Mesendoderm (in vitro differentiated cells): Measurements from ENCODE around the gene RMDN3.

ENCODE experiments used
- DNase-seq: peaks from one replicate; pipeline ENCODE4 v3.0.0; 2013
- H2AK5ac ChIP-seq: 2 replicates; pipeline ENCODE4 v1.6.1; 2013; ENCODE audit warnings: low read length, inconsistent platforms
- H2BK120ac ChIP-seq: 2 replicates; pipeline ENCODE4 v1.6.1; 2013; ENCODE audit warnings: low read depth, mild to moderate bottlenecking, low read length, moderate library complexity, mixed read lengths
- H2BK15ac ChIP-seq: replicated peaks from 2 replicates; pipeline ENCODE4 v1.6.1; 2013; ENCODE audit warnings: low read depth, mild to moderate bottlenecking, moderate library complexity
- H2BK5ac ChIP-seq: 2 replicates; pipeline ENCODE4 v1.6.1; 2013; ENCODE audit warnings: low read length, inconsistent platforms
- H3K18ac ChIP-seq: 2 replicates; pipeline ENCODE4 v1.6.1; 2013; ENCODE audit warnings: mild to moderate bottlenecking, low read length, mixed read lengths
- H3K23ac ChIP-seq: one replicate; pipeline ENCODE4 v1.6.1; 2013; ENCODE audit warnings: low read length
- H3K27ac ChIP-seq: 2 replicates; pipeline ENCODE4 v1.5.1; 2013; ENCODE audit warnings: low read depth, mild to moderate bottlenecking, inconsistent platforms, low read length, moderate library complexity
- H3K27me3 ChIP-seq: 2 replicates; pipeline ENCODE4 v1.6.1; 2013; ENCODE audit warnings: low read length, control low read depth, mild to moderate bottlenecking, inconsistent platforms; ENCODE audit not compliant: insufficient read depth, poor library complexity
- H3K36me3 ChIP-seq: 2 replicates; pipeline ENCODE4 v1.6.1; 2013; ENCODE audit warnings: low read length, inconsistent platforms; ENCODE audit not compliant: control insufficient read depth, insufficient read depth
- H3K4ac ChIP-seq: one replicate; pipeline ENCODE4 v1.6.1; 2013; ENCODE audit warnings: low read depth, mild to moderate bottlenecking, low read length, moderate library complexity
- H3K4me1 ChIP-seq: 2 replicates; pipeline ENCODE4 v1.6.1; 2013; ENCODE audit warnings: low read depth, low read length, inconsistent platforms; ENCODE audit not compliant: control insufficient read depth
- H3K4me2 ChIP-seq: 2 replicates; pipeline ENCODE4 v1.6.1; 2013; ENCODE audit warnings: low read length
- H3K4me3 ChIP-seq: 2 replicates; pipeline ENCODE4 v1.5.1; 2013; ENCODE audit warnings: mild to moderate bottlenecking, low read length
- H3K56ac ChIP-seq: one replicate; pipeline ENCODE4 v1.6.1; 2013; ENCODE audit warnings: low read length
- H3K79me1 ChIP-seq: 2 replicates; pipeline ENCODE4 v1.6.1; 2013; ENCODE audit warnings: low read length, inconsistent platforms
- H3K79me2 ChIP-seq: 2 replicates; pipeline ENCODE4 v1.6.1; 2013; ENCODE audit warnings: mild to moderate bottlenecking, low read length; ENCODE audit not compliant: control insufficient read depth, insufficient read depth
- H3K9ac ChIP-seq: 2 replicates; pipeline ENCODE4 v1.6.1; 2013; ENCODE audit warnings: low read length, inconsistent platforms
- H4K5ac ChIP-seq: one replicate; pipeline ENCODE4 v1.6.1; 2013; ENCODE audit warnings: low read length
- H4K8ac ChIP-seq: one replicate; pipeline ENCODE4 v1.6.1; 2013; ENCODE audit warnings: low read depth, mild to moderate bottlenecking, control low read depth, low read length, moderate library complexity
- WGBS: extraction: QIAGEN DNeasy Blood & Tissue Kit; methylation state at CpG from one replicate; pipeline ENCODE4 v1.1.7; 2013; ENCODE audit warnings: low lambda C conversion rate, missing lambda C conversion rate; ENCODE audit not compliant: insufficient coverage; ENCODE audit errors: extremely low coverage; 5-methylcytosine and 5-hydroxymethylcytosine counted together

RMDN3 gene

GRCh38 chr15:40796041-40796440, 41.0 kb upstream of the RMDN3 start:
- no peak overlapping the region for H3K56ac ChIP-seq
- no peak overlapping the region for H2BK120ac ChIP-seq
- no peak overlapping the region for H2BK15ac ChIP-seq
- WGBS = no CpG with 5 or more reads among the region's 2 CpGs
- H4K8ac ChIP-seq = no peak overlapping the region
- H3K4ac ChIP-seq = no peak overlapping the region
- H2AK5ac ChIP-seq = no peak overlapping the region
- DNase-seq = no peak
- H3K36me3 ChIP-seq = no peaks in the 10 kb centered on the region
- H2BK5ac ChIP-seq = no peak overlapping the region
- no peak overlapping the region for H3K18ac ChIP-seq
- no peak overlapping the region for H3K4me2 ChIP-seq
- H3K27ac ChIP-seq = no peak overlapping the region
- H3K79me1 ChIP-seq = peaks cover 5% of the 10 kb centered on the region
- H3K4me1 ChIP-seq = peaks cover 4% of the 10 kb centered on the region
- H3K27me3 ChIP-seq = no peaks in the 10 kb centered on the region
- no peak overlapping the region for H3K23ac ChIP-seq
- H3K9ac ChIP-seq = no peak overlapping the region
- H4K5ac ChIP-seq = no peak overlapping the region
- H3K4me3 ChIP-seq = no peak overlapping the region
- peaks cover 2% of the 10 kb centered on the region for H3K79me2 ChIP-seq

- Histone ChIP-seq H3K9ac (no peak overlapping the region), H3K79me1 (peaks cover 7% of the 10 kb centered on the region), H3K79me2 (peaks cover 2% of the 10 kb centered on the region), H3K23ac (no peak overlapping the region), H3K56ac (peak overlapping the region; percentile 19), H4K5ac (no peak overlapping the region), H2BK5ac (no peak overlapping the region), H4K8ac (no peak overlapping the region), H3K4ac (no peak overlapping the region), H3K18ac (no peak overlapping the region), H3K27ac (no peak overlapping the region), H3K36me3 (no peaks in the 10 kb centered on the region), H2AK5ac (no peak overlapping the region), H2BK120ac (no peak overlapping the region), H3K27me3 (no peaks in the 10 kb centered on the region), H3K4me3 (no peak overlapping the region), H3K4me1 (peaks cover 5% of the 10 kb centered on the region), H3K4me2 (no peak overlapping the region), H2BK15ac (no peak overlapping the region)
- no CpG with 5 or more reads among the region's 9 CpGs for WGBS
- DNase-seq = no peak
These were observed 38.3 kb upstream of the RMDN3 start for GRCh38 chr15:40793216-40793989.

GRCh38 chr15:40792394-40792793, 37.3 kb upstream of the RMDN3 start:
- no peak overlapping the region for H4K5ac ChIP-seq

GRCh38 chr15:40790718-40791117, 35.7 kb upstream of the RMDN3 start:
- Histone ChIP-seq H2AK5ac (no peak overlapping the region), H4K8ac (no peak overlapping the region), H3K18ac (no peak overlapping the region), H3K4ac (no peak overlapping the region), H3K36me3 (no peaks in the 10 kb centered on the region), H2BK15ac (no peak overlapping the region), H3K79me1 (peaks cover 8% of the 10 kb centered on the region), H2BK120ac (no peak overlapping the region), H3K79me2 (peaks cover 2% of the 10 kb centered on the region), H3K23ac (no peak overlapping the region), H3K27me3 (no peaks in the 10 kb centered on the region), H3K4me1 (peaks cover 18% of the 10 kb centered on the region), H3K4me3 (no peak overlapping the region), H3K56ac (no peak overlapping the region), H3K27ac (no peak overlapping the region), H4K5ac (no peak overlapping the region), H3K4me2 (no peak overlapping the region), H3K9ac (no peak overlapping the region), H2BK5ac (no peak overlapping the region)
- no CpG with 5 or more reads among the region's 3 CpGs for WGBS
- no peak for DNase-seq

More at GRCh38 chr15:40792394-40792793, 37.3 kb upstream of the RMDN3 start:
- H2BK5ac ChIP-seq = no peak overlapping the region
- H3K9ac ChIP-seq = no peak overlapping the region
- no CpG with 5 or more reads among the region's 3 CpGs for WGBS
- H3K56ac ChIP-seq = no peak overlapping the region
- peaks cover 7% of the 10 kb centered on the region for H3K79me1 ChIP-seq
- H3K4me1 ChIP-seq = peaks cover 9% of the 10 kb centered on the region
- DNase-seq = no peak
- no peak overlapping the region for H3K18ac ChIP-seq
- no peak overlapping the region for H3K27ac ChIP-seq
- H3K36me3 ChIP-seq = no peaks in the 10 kb centered on the region
- H3K4ac ChIP-seq = no peak overlapping the region
- no peak overlapping the region for H2BK120ac ChIP-seq
- H2AK5ac ChIP-seq = no peak overlapping the region
- no peak overlapping the region for H3K4me3 ChIP-seq
- H4K8ac ChIP-seq = no peak overlapping the region
- no peak overlapping the region for H3K4me2 ChIP-seq
- no peak overlapping the region for H2BK15ac ChIP-seq
- H3K27me3 ChIP-seq = no peaks in the 10 kb centered on the region
- H3K23ac ChIP-seq = no peak overlapping the region
- H3K79me2 ChIP-seq = peaks cover 2% of the 10 kb centered on the region

- Histone ChIP-seq H3K79me2 (peaks cover 2% of the 10 kb centered on the region), H3K9ac (no peak overlapping the region), H2AK5ac (no peak overlapping the region), H4K8ac (no peak overlapping the region), H3K27ac (no peak overlapping the region), H3K18ac (no peak overlapping the region), H2BK5ac (no peak overlapping the region), H3K27me3 (no peaks in the 10 kb centered on the region), H3K23ac (no peak overlapping the region), H3K4ac (no peak overlapping the region), H3K4me1 (peaks cover 21% of the 10 kb centered on the region), H3K36me3 (no peaks in the 10 kb centered on the region), H3K4me3 (no peak overlapping the region), H3K56ac (no peak overlapping the region), H3K4me2 (no peak overlapping the region), H3K79me1 (peaks cover 10% of the 10 kb centered on the region), H4K5ac (no peak overlapping the region), H2BK15ac (no peak overlapping the region), H2BK120ac (no peak overlapping the region)
- WGBS = no CpG with 5 or more reads among the region's 8 CpGs
- DNase-seq = no peak
These were observed 34.9 kb upstream of the RMDN3 start for GRCh38 chr15:40789999-40790398.

- Histone ChIP-seq H4K5ac (no peak overlapping the region), H3K4me2 (no peak overlapping the region), H3K36me3 (no peaks in the 10 kb centered on the region), H3K79me1 (peaks cover 12% of the 10 kb centered on the region), H3K18ac (no peak overlapping the region), H3K79me2 (peaks cover 2% of the 10 kb centered on the region), H3K9ac (no peak overlapping the region), H3K4me3 (no peak overlapping the region), H3K23ac (no peak overlapping the region), H3K27me3 (no peaks in the 10 kb centered on the region), H2BK120ac (no peak overlapping the region), H4K8ac (no peak overlapping the region), H3K56ac (peak overlapping the region; percentile 17), H2BK5ac (no peak overlapping the region), H3K4ac (no peak overlapping the region), H2BK15ac (no peak overlapping the region), H2AK5ac (no peak overlapping the region), H3K4me1 (peaks cover 21% of the 10 kb centered on the region), H3K27ac (no peak overlapping the region)
- DNase-seq = no peak
- no CpG with 5 or more reads among the region's 5 CpGs for WGBS
These were observed 34.1 kb upstream of the RMDN3 start for GRCh38 chr15:40789119-40789518.
